ENCODE data around the gene GABRD.

The GABRD gene

DNA sequence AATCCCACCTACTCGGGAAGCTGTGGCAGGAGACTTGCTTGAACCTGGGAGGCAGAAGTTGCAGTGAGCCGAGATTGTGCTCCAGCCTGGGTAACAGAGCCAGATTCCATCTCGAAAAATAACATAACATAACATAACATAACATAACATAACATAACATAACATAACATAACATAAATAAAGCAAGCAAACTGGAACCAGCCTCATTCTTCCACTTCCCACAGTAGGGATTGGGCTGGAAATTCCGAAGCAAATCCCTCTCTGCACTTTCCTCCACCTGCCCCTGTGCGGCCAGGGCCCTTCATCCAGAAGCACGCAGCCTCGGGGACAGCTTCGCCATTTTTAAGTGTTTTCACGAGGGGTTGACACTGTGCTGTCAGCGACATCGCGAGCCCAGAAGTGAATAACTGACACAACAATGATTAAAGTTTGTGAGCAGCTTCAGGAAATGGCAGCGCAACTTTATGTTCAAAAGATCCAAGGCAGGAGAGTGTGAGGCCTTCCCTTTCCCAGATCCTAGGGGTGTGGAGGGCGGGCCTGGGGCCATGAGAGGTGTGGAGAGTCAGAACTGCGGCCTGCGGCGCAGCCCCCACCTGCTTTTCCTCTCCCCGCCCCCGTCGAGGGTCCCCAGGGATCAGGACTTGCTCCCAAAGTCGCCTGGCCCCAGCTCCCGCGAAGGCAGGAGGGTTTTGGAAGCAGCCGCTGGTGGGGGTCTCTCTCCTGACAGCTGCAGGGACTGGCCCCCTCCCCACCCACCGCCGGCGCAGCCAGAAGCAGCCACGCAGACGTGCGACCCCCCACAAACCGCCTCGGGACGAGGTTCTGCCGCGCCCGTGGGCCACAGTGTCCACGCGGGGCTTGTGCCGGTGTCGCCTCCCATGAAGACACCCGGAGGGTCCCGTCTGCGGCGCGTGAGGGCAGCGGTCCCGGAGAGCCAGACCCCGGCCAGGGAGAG is 651 bp upstream of the GABRD start:
- TF ChIP-seq, protein P1, sequence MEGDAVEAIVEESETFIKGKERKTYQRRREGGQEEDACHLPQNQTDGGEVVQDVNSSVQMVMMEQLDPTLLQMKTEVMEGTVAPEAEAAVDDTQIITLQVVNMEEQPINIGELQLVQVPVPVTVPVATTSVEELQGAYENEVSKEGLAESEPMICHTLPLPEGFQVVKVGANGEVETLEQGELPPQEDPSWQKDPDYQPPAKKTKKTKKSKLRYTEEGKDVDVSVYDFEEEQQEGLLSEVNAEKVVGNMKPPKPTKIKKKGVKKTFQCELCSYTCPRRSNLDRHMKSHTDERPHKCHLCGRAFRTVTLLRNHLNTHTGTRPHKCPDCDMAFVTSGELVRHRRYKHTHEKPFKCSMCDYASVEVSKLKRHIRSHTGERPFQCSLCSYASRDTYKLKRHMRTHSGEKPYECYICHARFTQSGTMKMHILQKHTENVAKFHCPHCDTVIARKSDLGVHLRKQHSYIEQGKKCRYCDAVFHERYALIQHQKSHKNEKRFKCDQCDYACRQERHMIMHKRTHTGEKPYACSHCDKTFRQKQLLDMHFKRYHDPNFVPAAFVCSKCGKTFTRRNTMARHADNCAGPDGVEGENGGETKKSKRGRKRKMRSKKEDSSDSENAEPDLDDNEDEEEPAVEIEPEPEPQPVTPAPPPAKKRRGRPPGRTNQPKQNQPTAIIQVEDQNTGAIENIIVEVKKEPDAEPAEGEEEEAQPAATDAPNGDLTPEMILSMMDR (IDR thresholded peaks at IDR 0.05; ENCODE audit: low read depth, low read length, missing control alignments): no peak
- DNase-seq (ENCODE audit: extremely low read depth, low read depth): no peak
- H3K4me3 ChIP-seq (replicated peaks; ENCODE audit: low read depth, low read length): no peak overlapping the region

DNA sequence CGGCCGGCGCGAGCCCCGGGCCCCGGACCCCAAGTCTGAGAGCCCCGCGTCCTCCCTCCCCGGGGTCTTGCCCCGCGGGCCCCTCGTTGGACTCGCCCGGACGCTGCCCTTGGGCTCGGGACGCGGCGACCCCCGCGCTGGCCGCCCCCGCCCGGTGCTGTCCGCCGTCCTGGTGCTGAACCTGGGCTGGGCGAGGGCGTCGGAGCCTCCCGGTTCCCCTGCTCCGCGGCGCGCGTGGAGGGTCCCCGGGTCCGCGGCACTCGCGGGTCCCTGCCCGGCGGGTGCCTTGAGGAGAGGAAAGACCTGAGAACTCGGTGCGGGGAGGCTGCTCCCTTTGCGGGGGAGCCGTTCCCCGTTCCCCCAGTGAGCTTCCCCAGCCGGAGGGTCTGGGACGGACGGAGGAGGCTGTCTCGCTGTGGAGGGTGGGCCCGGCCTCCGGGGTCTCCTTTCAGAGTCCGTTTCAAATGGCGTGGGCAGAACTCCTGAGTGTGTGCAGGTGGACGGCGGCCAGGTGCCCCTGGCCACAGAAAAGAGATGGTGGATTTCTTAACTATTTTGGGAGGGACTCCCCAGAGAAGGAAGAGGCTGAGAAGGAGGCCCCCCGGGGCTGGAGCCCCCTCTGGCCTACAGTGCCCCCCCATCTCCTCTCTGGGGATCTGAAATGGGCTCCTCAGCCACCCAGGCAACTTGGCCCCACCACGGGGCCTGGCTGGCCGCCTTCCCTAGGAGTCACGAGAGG is 595 bp downstream of the GABRD start:
- TF ChIP-seq, protein P1 (IDR thresholded peaks at IDR 0.05; ENCODE audit: low read depth, low read length, missing control alignments): no peak
- H3K4me3 ChIP-seq (replicated peaks; ENCODE audit: low read depth, low read length): no peak overlapping the region
- DNase-seq (ENCODE audit: extremely low read depth, low read depth): no peak

DNA sequence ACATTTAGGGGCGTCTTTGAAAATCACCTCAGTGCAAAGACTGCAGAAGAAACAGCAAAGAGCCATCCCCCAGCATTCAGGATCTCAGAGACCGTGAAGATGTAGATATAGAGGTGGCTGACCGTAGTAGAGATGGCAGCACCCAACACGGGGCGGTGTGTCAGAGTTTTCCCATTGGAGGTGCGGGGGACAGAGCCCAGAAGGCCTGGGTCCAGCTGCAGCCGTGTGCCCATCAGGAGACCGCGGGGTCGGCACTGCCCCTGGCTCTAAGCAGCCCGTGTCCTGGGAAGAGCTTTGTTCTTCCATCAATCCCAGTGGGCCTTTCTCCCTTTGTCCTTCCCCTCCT is 1.1 kb downstream of the GABRD start:
- H3K4me3 ChIP-seq (replicated peaks; ENCODE audit: low read depth, low read length): no peak overlapping the region
- TF ChIP-seq, protein P1 (IDR thresholded peaks at IDR 0.05; ENCODE audit: low read depth, low read length, missing control alignments): no peak
- no peak for DNase-seq (ENCODE audit: extremely low read depth, low read depth)

DNA sequence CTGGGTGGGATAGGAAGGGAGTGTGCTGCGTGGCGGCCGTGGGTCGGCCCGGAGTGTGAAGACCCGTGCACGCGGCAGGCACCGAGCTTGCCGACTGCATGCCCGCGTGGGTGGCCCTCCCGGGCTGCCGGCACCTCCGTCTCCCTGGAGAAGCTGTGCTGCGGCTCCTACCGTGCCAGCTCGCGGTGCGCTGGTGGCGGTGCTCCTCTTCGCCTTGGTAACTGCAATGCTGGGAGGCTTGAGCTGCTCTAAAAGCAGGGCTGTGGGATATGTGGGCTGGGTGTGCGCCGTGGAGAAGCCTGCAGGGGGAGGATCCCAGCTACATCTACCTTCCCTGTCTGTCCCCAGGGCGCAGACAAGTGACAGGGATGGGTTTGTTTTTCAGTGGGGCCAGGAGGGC is 2.4 kb downstream of the GABRD start:
- H3K4me3 ChIP-seq (replicated peaks; ENCODE audit: low read depth, low read length): no peak overlapping the region
- TF ChIP-seq, protein P1 (IDR thresholded peaks at IDR 0.05; ENCODE audit: low read depth, low read length, missing control alignments): no peak
- DNase-seq (ENCODE audit: extremely low read depth, low read depth): no peak

DNA sequence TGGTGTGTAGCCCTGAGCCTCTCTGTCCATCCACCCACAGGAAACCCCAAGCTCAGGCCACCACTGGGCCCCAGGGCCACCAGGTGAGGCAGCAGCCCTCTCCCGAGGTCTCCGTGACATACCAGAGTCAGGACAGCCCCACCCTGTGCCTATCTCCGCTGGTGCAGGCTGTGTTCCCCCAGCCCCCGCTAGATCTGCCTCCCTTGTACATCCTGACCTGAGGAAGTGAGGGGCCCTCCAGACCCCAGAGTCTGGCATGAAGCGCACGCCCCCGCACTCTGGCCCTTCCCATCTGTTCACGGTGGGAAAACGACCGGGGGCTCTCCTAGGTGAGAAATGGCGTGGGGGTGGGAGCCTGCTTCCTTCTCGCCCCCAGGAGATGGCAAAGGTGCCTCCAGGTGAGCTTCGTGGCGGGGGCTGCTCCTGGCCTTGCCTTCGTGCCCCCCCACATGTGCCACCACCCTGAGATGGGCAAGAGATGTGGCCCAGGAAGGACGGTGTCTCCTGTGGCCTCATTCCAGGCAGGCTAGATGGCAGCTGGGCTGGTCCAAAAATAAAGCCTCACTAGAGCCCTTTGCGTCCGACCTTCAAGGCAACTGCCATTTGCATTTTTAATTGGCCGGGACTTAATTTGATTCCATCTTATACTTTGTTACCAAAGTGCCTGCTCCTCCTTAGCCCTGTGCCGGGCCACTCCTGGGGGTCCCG is 3.1 kb downstream of the GABRD start:
- no peak for DNase-seq (ENCODE audit: extremely low read depth, low read depth)
- TF ChIP-seq, protein P1 (IDR thresholded peaks at IDR 0.05; ENCODE audit: low read depth, low read length, missing control alignments): no peak
- H3K4me3 ChIP-seq (replicated peaks; ENCODE audit: low read depth, low read length): no peak overlapping the region

DNA sequence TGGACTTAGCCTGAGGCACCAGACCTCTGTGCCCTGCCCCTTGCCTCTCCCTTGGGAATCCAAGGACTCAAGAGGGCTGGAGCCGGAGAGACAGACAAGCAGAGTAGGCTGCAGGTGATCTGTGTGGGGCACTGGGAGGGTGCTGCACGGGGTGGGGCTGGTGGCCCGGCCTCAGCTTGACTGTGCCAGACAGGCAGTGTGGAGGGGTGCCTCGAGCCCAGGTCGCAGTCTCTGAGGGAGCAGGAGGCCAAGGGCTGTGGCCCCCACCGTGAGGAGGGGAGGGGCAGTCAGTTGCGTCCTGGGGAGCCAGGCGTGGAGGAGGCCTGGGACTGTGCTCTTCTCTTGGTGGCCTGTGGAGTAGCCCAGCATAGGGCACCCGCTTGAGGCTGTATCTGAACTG is 4.0 kb downstream of the GABRD start:
- DNase-seq (ENCODE audit: extremely low read depth, low read depth): no peak
- H3K4me3 ChIP-seq (replicated peaks; ENCODE audit: low read depth, low read length): no peak overlapping the region
- TF ChIP-seq, protein P1 (IDR thresholded peaks at IDR 0.05; ENCODE audit: low read depth, low read length, missing control alignments): no peak

All from HFF-Myc (cell line).